ENCODE measurements around the gene ST6GALNAC2.

Gene ST6GALNAC2

DNA sequence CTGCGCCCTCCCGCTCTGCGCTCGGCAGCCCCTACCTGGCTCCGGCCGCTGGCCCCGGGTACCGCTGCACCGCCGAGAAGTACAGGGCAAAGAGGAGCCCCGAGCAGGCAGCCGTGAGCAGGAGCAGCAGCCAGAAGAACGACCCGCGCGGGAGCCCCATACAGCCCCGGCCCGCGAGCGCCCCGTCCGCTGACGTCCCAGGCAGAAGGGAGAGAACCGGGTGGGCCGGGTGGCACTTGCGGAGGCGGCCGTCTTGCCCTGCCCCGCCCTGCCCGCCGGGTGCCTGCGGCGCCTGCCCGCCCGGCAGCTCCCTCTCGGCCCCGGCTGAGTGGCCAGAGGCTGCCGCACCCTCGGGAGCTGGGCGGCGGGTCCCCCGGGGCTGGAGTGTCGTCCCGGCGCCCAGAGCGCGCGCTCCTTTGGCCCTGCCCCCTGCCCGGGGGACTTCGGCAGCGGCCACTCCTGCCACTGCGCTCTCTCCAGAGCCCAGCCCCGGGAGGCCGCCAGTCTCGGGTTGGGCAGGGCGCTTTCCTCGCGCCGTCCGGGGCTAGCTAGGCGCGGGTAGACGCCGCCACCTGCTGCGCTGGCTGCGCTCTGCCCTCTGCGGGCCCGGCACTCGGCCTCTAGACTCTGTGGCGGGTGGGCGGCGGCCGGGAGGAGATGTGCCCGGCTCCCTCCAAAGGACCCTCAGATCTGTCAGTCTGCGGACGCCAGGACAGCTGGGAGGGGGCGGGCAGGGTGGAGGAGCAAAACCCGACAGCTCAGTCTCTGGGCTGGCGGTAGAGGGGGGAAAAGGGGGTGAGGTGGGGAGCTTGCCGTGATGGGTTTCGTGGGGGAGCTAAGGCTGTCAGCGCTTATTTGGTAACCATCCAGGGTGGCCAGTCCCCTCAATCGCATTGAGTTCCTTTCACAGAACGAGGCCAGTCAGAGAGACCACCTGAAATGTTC, at the start of gene ST6GALNAC2:
TSS of gene ST6GALNAC2 (minus strand) at position 212 of the 945 bp plus-strand sequence. CDS start at position 160, 52 bp downstream.
- peak within 1 kb of the TSS; percentile 96 for H3K27ac ChIP-seq
- H3K36me3 ChIP-seq: no peaks in the 10 kb centered on the region
- H3K4me1 ChIP-seq (ENCODE audit: control insufficient read depth in 1 of 2, insufficient read depth in 1 of 2, low read depth in 1 of 2, low read length in 1 of 2): peaks cover 22 to 30% of the 10 kb centered on the region in 2 experiments
- peaks cover 30% of the 10 kb centered on the region for H3K27me3 ChIP-seq
- TF ChIP-seq, protein P1, sequence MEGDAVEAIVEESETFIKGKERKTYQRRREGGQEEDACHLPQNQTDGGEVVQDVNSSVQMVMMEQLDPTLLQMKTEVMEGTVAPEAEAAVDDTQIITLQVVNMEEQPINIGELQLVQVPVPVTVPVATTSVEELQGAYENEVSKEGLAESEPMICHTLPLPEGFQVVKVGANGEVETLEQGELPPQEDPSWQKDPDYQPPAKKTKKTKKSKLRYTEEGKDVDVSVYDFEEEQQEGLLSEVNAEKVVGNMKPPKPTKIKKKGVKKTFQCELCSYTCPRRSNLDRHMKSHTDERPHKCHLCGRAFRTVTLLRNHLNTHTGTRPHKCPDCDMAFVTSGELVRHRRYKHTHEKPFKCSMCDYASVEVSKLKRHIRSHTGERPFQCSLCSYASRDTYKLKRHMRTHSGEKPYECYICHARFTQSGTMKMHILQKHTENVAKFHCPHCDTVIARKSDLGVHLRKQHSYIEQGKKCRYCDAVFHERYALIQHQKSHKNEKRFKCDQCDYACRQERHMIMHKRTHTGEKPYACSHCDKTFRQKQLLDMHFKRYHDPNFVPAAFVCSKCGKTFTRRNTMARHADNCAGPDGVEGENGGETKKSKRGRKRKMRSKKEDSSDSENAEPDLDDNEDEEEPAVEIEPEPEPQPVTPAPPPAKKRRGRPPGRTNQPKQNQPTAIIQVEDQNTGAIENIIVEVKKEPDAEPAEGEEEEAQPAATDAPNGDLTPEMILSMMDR (IDR thresholded peaks at IDR 0.05): peak; percentile 83
- H3K9me3 ChIP-seq: no peaks in the 10 kb centered on the region
- H3K4me3 ChIP-seq (ENCODE audit: low read depth in 1 of 2, low read length in 1 of 2): peak within 1 kb of the TSS; percentile 80 to 87

DNA sequence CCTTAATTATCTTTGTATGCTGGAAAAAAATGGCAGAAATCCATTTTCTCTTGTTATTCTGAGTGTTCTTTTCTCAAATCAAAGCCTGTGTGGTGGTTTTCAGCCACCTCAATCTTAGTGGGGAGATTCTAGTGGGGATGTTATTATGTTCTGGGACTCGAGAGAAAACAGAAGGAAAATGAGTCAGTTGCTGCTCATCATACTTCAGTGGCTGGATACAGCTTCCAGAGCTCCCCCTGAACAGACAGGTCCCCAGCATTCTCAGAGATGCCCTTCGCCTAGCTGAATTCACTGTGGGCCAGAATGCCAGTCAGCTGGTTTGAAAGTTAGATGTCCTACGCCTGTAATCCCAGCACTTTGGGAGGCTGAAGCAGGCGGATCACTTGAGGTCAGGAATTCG, 49.4 kb upstream of the ST6GALNAC2 start:
- no peaks in the 10 kb centered on the region for H3K36me3 ChIP-seq
- H3K4me1 ChIP-seq (ENCODE audit: control insufficient read depth in 1 of 2, insufficient read depth in 1 of 2, low read depth in 1 of 2, low read length in 1 of 2): peaks cover 2% of the 10 kb centered on the region in 2 experiments
- no peaks in the 10 kb centered on the region for H3K9me3 ChIP-seq
- H3K4me3 ChIP-seq (ENCODE audit: low read depth in 1 of 2, low read length in 1 of 2): no peak overlapping the region
- no peak overlapping the region for H3K27ac ChIP-seq
- TF ChIP-seq, protein P1 (IDR thresholded peaks at IDR 0.05): no peak
- H3K27me3 ChIP-seq: no peaks in the 10 kb centered on the region

DNA sequence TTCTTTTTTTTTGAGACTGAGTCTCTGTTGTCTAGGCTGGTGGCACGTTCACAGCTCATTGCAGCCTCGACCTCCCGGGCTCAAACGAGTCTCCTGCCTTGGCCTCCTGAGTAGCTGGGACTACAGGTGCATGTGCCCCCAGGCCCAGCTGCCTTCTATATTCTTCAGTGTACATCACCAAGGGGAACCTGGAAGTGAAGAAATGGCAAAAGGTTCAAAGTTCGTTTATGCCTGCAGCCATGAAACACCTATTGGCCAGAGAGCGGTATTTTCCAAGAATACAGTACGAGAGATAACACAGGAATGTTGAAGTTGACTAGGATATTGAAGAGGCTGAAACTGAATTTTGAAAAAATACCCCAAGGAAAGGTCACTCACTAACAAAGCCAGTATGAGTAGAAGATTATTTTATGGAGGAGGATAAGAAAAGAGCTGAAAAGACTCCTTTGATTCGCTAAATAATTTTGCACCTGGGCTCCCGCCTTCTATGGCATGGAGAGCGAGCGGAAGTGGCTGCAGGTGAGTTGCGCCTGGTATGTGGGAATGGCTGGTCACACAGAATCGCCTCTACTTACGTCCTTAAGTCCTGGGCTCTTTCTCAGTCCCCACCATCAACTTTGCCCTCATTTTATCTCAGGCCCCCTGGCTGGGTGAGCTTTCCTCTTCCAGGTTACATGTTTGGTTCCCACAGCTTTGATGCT, 48.1 kb upstream of the ST6GALNAC2 start:
- H3K27ac ChIP-seq: no peak overlapping the region
- no peaks in the 10 kb centered on the region for H3K9me3 ChIP-seq
- no peaks in the 10 kb centered on the region for H3K36me3 ChIP-seq
- no peaks in the 10 kb centered on the region for H3K27me3 ChIP-seq
- TF ChIP-seq, protein P1 (IDR thresholded peaks at IDR 0.05): no peak
- no peaks in the 10 kb centered on the region for H3K4me1 ChIP-seq (ENCODE audit: control insufficient read depth in 1 of 2, insufficient read depth in 1 of 2, low read depth in 1 of 2, low read length in 1 of 2)
- no peak overlapping the region for H3K4me3 ChIP-seq (ENCODE audit: low read depth in 1 of 2, low read length in 1 of 2)

DNA sequence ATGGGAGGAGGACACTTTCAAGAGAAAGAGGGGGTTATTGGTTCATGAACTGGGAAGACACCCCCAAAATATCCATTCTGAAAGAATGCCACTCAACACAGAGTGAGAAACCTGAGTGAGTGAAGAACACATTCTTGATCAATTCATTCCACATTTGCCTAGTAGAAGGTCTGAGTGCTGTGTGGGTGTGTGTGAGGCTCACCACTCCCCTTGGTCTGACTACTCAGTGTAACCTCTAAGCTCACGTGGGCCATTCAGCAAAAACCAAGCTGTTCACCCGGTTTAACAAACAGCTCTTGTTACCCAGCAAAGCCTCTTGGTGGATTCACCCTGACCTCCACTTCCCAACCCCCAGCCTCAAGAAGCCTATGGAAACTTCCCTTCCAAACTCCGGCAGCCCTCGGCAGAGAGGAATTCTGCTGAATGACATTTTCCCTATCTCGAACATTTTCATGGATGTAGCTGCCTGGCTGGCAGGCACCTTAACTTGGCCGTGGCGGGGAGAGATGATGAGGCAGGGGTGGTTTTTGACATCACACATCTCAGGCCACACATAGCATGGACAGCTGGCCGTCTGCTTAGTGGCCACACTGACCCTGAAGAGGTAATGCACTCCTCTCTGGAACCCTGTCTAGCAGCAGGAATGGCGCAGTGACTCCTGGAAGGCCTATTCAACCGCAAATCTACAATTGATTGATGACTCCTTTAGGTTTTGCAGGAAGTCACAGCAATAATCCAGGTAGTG, 46.3 kb upstream of the ST6GALNAC2 start:
- H3K4me1 ChIP-seq (ENCODE audit: control insufficient read depth in 1 of 2, insufficient read depth in 1 of 2, low read depth in 1 of 2, low read length in 1 of 2): no peaks in the 10 kb centered on the region
- H3K27me3 ChIP-seq: peaks cover 4% of the 10 kb centered on the region
- no peak overlapping the region for H3K27ac ChIP-seq
- H3K4me3 ChIP-seq (ENCODE audit: low read depth in 1 of 2, low read length in 1 of 2): no peak overlapping the region
- no peaks in the 10 kb centered on the region for H3K36me3 ChIP-seq
- TF ChIP-seq, protein P1 (IDR thresholded peaks at IDR 0.05): no peak
- no peaks in the 10 kb centered on the region for H3K9me3 ChIP-seq

DNA sequence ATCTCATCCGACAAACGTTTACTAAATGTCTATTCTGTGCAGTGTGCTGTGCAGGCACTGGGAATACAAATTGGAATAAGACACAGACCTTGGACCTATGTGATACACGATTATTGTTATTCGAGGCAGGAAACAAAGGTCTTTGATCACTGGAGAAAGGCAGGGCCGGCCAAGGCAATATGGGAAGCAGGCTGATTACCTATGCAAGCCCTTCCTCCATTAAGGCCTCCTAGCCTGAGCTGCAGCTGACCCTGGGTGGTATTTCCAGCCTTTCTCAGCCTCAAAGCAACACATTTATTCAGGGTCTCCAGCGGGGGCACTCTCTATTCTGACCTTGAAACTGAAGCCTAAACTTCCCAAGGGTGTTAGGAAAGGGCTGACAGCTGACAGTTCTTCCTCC, 44.5 kb upstream of the ST6GALNAC2 start:
- TF ChIP-seq, protein P1 (IDR thresholded peaks at IDR 0.05): no peak
- no peak overlapping the region for H3K4me3 ChIP-seq (ENCODE audit: low read depth in 1 of 2, low read length in 1 of 2)
- no peaks in the 10 kb centered on the region for H3K9me3 ChIP-seq
- no peaks in the 10 kb centered on the region for H3K36me3 ChIP-seq
- peaks cover 0 to 5% of the 10 kb centered on the region in 2 experiments for H3K4me1 ChIP-seq (ENCODE audit: control insufficient read depth in 1 of 2, insufficient read depth in 1 of 2, low read depth in 1 of 2, low read length in 1 of 2)
- no peak overlapping the region for H3K27ac ChIP-seq
- H3K27me3 ChIP-seq: peaks cover 12% of the 10 kb centered on the region
